Activated T-helper 1 cell treated with Interleukin-2 at 50 U/mL for 16 hours (primary cell): Measurements from ENCODE around the gene RPGRIP1.
"Not testable (repeated sequence)": the region's sequence is repeated elsewhere in the genome, so short reads cannot be mapped to it uniquely, and the experiment has no call there.

Experiments used
- DNase-seq: peaks from one replicate; pipeline ENCODE4 v3.0.0-alpha.2; 2020; ENCODE audit warnings: low read depth

The RPGRIP1 gene

DNA sequence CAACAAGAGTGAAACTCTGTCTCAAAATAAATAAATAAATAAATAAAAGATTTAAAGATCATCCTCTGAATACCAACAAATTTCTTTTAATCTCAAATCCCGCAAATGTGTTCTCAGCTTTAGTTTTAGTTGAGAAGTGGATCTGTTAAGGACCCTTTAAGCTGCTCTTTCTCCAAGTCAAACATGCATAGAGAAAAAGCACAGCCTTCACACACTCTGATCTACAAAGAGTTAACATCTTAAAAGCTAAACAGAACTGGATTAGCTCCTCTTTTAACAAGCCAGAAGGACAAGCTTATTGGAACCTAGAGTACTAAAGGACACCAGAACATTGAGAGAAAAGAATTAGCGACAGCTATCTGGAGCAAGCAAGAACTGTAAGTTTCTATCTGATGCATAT, at the start of gene RPGRIP1:
Gene RPGRIP1, plus strand, starts transcription at position 301 of the 400 bp plus-strand sequence. CDS start 7,894 bp downstream, outside the sequence.
- DNase-seq: no peak

- no peak for DNase-seq
Observed at GRCh38 chr14:21231020-21231652, 48.7 kb upstream of the RPGRIP1 start.

DNA sequence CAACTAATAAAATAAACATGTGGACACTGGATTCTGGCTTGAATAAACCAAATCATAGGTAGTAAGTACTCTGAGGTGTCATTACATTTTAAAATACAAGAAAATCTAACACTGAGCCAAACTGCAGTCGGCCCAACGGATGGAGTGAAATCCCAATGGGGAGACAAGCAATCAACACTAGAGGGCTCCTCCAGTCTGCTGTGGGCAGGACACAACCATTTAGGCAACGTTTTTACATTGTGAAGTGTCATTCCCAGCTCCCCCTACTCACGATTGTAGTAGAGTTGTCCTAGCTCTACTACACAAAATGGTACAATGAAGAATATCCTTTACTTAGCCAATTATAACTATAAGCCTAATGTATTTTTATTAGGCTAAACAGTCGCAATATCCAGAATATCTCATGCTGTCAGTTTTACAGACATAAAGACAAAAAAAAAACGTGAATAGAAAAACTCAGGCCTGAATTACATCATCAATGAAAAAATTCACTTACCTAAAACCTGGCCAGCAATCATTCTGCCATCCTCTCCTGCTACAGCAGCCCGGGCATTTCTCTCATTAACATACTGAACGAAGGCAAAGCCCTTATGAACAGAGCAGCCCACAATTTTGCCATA, 46.3 kb upstream of the RPGRIP1 start:
- no peak for DNase-seq

DNA sequence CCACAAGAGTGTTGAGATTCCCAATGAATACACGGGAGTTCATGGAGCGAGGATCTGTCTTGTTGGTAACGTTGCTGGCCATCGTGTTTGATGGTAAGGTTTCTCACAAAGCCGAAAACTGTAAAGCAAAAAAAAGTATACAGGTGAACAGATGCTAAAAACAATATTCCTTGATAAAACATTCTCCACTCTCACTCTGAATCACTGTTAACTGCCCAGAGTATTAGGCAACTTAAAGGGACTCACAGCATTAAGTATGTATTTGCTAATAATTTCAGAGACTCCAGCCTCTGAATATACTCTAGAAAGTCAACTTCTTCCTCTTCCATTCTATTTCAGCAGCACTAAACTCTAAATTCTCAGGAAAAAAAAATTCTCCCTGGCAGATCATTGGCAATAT, 45.8 kb upstream of the RPGRIP1 start:
- no peak for DNase-seq

DNA sequence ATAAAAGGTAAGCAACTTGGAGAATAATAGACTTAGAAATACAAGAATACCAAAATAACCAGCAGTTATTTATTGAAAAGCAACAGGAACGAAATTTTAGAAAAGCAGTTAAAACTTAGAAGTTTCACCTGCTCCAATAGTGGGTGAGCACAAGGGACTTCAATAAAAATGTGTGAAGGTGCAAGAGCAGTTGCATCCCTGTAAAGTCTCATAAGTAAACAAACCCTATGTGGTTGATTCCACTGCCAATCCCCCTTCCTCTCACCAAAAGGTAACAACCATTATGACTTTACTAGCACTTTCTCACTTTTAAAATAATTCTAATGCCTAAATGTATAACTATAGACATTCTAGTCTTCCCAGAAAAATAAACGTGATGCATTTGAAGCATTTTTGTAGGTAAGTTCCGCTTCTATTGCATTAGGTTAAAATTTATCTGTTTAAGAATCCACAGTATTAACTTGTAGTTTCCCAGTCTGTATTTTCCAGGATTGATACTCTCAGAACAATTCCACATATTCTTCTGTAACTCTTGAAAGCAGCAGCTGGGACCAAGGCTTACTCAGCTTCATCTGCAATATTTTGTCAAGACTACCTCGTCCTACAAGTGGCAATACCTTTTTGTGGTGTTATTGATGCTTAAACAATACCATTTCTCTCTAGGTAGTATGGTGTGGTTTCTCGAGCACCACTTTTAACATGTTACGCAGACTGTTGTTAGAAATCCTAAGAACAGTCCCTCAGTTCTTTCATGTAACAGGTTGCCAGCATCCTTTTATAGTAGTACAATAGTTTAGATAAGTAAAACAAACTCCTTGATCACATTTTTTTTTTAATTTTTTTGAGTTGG, 42.7 kb upstream of the RPGRIP1 start:
- DNase-seq: no peak

DNA sequence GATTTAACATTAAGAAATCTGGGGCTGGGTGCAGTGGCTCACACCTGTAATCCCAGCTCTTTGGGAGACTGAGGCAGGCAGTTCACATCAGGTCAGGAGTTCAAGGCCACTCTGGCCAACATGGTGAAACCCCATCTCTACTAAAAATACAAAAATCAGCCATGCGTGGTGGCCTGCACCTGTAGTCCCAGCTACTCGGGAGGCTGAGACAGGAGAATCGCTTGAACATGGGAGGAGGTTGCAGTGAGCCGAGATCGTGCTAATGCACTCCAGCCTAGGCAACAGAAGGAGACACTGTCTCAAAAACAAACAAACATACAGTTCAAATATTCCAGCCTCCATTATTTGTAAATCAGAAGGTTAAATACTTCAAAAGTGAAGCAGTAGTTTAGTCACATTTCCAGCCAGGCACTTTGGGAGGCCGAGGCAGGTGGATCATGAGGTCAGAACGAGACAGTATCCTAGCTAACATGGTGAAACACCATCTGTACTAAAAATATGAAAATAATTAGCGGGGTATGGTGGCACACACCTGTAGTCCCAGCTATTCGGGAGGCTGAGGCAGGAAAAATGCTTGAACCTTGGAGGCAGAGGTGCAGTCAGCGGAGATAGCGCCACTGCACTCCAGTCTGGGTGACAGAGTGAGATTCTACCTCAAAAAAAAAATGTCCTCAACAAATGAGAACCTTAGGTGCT, 40.9 kb upstream of the RPGRIP1 start:
- DNase-seq: no peak

DNA sequence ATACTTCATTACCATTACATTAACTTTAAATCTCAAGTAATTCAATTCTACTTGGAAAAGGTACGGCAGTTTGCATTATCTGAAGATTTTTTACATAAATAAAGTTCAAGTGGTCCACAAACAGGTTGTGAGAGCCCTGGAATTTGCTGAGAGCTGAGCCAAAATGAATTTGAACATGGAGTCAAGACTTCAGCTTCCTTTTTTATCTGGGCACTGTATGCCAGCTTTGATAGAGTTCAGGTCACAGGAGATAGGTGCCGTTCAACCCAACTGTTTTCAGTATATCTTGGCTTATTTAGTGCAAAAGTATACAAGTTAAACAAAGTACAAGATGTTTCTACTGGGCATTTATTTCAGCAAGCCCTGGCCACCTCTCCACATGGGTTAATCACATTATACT, 39.5 kb upstream of the RPGRIP1 start:
- no peak for DNase-seq

DNA sequence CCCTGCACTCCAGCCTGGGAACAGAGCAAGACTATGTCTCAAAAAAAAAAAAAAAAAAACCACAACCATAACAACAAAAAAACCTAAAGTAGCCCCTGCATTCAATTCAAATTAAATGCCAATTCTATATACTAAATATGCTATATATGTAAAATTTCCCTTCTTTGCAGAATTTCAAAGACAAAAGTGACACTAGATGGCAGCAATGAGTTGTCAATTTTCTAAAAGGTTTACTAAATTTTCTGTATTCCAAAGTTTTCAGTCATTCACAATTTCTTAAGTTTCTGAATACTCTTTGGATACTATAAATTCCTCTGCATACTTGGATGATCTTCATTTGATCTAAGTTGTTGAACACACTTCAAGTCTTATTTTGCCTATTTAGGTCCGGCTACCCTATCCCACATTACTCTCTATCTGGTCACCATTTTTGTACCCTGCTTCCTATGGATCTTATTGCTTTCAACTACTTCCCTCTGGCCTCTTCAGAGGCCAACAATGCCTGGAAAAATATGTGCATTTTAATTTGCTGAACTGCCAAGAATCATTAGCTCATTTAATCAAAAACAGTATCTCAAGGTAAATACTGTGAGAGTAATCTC, 38.6 kb upstream of the RPGRIP1 start:
- DNase-seq: no peak

GRCh38 chr14:21244544-21244943, 35.3 kb upstream of the RPGRIP1 start:
- DNase-seq: no peak

GRCh38 chr14:21245813-21246212, 34.1 kb upstream of the RPGRIP1 start:
- no peak for DNase-seq

GRCh38 chr14:21248338-21248737, 31.5 kb upstream of the RPGRIP1 start:
- no peak for DNase-seq

DNA sequence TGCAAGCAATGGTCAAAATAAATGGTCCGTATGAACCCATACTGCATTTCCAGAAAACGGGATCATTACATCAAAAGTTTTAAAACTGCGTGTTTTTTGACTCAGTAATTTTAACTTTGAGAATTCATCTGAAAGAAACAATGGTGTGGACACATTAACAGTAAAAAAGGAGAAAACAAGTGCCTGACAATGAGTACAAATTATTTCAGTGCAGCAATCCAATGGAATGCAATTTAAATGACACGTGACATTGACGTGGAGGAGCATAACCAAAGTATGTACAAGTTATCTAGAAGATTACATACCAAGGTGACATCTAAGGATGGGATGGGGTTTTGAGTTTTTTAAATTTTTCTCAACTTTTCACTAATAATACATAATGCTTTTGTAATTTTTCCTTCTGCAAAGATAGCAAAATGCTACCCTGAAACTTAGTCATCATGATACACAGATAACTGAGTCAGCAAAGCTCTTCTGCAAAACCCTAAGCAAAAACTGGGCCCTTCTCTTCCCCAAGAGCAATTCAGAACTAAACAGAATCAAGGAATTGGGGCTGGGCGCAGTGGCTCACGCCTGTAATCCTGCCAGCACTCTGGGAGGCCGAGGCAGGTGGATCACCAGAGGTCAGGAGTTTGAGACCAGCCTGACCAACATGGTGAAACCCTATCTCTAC, 31.0 kb upstream of the RPGRIP1 start:
- no peak for DNase-seq

GRCh38 chr14:21251215-21251614, 28.7 kb upstream of the RPGRIP1 start:
- no peak for DNase-seq

- no peak for DNase-seq
Observed at GRCh38 chr14:21252149-21252548, 27.7 kb upstream of the RPGRIP1 start.

GRCh38 chr14:21255385-21256101, 24.3 kb upstream of the RPGRIP1 start:
- no peak for DNase-seq

GRCh38 chr14:21256102-21256447, 23.8 kb upstream of the RPGRIP1 start:
- DNase-seq: not testable (repeated sequence)

GRCh38 chr14:21256539-21257393, 23.1 kb upstream of the RPGRIP1 start:
- no peak for DNase-seq

DNA sequence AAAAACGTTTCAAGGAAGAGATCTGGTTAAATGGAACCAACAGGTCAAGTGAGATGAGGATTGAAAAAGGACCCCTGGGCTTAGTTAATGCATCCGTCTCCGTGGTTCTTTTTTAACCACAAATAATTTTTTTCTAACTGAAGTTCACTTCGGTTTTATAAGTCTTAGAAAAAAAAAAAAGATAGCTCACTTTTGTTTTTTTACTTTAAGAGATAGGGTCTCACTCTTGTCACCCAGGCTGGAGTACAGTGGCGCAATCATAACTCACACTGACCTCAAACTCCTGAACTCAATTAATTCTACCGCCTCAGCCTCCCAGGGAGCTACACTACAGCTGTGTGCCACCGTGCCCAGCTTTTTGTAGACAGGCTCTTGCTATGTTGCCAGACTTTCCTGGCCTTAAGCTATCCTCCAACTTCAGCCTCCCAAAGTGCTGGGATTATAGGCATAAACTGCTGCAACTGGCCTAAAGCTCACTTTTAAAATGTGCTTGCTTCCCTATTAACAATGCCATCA, 22.4 kb upstream of the RPGRIP1 start:
- DNase-seq: no peak

GRCh38 chr14:21258005-21258888, 21.6 kb upstream of the RPGRIP1 start:
- DNase-seq: no peak
